ENCODE measurements around the gene PCNT. TPM values are rescaled to one million over a fixed set of nuclear protein-coding genes. Genes with fewer than 3 reads are reported as not detected.

The PCNT gene
- total and polyA plus RNA-seq, 2 of the 4 experiments (the other 2 are of a cell fraction), result 10.0 to 19.4 TPM

GRCh38 chr21:46411691-46412090, 87.7 kb downstream of the PCNT start:
- Histone ChIP-seq H2AK5ac (ENCODE audit: low read depth, low read length) (no peak overlapping the region), H3K56ac (ENCODE audit: extremely low read depth, insufficient read depth, low read length) (no peak overlapping the region), H3K4ac (ENCODE audit: low read depth, low read length) (no peak overlapping the region), H4K20me1 (ENCODE audit: insufficient read depth, low read length) (no peaks in the 10 kb centered on the region), H2BK5ac (ENCODE audit: low read depth, low read length, poor library complexity, severe bottlenecking) (no peak overlapping the region), H3K9ac (ENCODE audit: low read depth, low read length) (no peak overlapping the region), H3K79me1 (ENCODE audit: low read depth in 1 of 2, low read length in 2 of 2) (peaks cover 0 to 3% of the 10 kb centered on the region in 2 experiments; a peak in 2 of 4 replicates), H3K36me3 (ENCODE audit: control insufficient read depth, insufficient read depth, low read length) (peaks cover 30% of the 10 kb centered on the region), H2BK20ac (ENCODE audit: low read depth, low read length) (no peak overlapping the region), H3K23ac (ENCODE audit: low read depth, low read length) (no peak overlapping the region), H2AK9ac (replicated peaks; ENCODE audit: low read depth, low read length, poor library complexity) (no peak overlapping the region), H2BK120ac (ENCODE audit: low read depth, low read length) (no peak overlapping the region), H2AFZ (replicated peaks; ENCODE audit: low read length, poor library complexity) (no peak overlapping the region), H3K18ac (ENCODE audit: low read depth, low read length) (no peak overlapping the region), H4K5ac (ENCODE audit: low read depth, low read length) (no peak overlapping the region), H3K9me3 (ENCODE audit: control insufficient read depth, insufficient read depth, low read length) (no peaks in the 10 kb centered on the region), H3K14ac (replicated peaks; ENCODE audit: low read depth, low read length) (no peak overlapping the region), H3K9me1 (ENCODE audit: insufficient read depth, low read length) (no peaks in the 10 kb centered on the region), H3K27me3 (ENCODE audit: control insufficient read depth, insufficient read depth, low read length) (no peaks in the 10 kb centered on the region), H3K27ac (ENCODE audit: insufficient read depth, low read length) (no peak overlapping the region), H3K4me2 (ENCODE audit: low read depth, low read length) (no peak overlapping the region), H3K4me3 (ENCODE audit: insufficient read depth, low read depth, low read length) (no peak overlapping the region), H3K4me1 (ENCODE audit: control insufficient read depth, insufficient read depth, low read length) (no peaks in the 10 kb centered on the region), H2BK15ac (ENCODE audit: low read depth, low read length) (no peak overlapping the region), H4K8ac (ENCODE audit: low read depth in 2 of 2, low read length in 2 of 2) (no peak overlapping the region), H4K91ac (ENCODE audit: insufficient read depth, low read depth, low read length) (no peak overlapping the region)
- dilution Hi-C loops (cut with HindIII; ENCODE audit: low sequenced_read_pairs, unreplicated experiment), result no loop called here
- no peak for DNase-seq
- 96% methylated on average over 6 of the region's 31 CpGs; no CpG with 5 or more reads in 1 of the 2 experiments for WGBS, 2 experiments (ENCODE audit: extremely low coverage in 2 of 2, insufficient read length in 1 of 2)
- intact Hi-C loops (cut with micrococcal nuclease), result no loop called here
- ChIA-PET POLR2A (ENCODE audit: unreplicated experiment) (no interaction called here), CTCF (interaction anchor here (1.0 kb wide), 1 partner anchor 23 kb away, joined by 3 read pairs; no protein-coding TSS in a partner anchor)
- TF ChIP-seq BHLHE40 (IDR thresholded peaks at IDR 0.05; ENCODE audit: low read depth, low read length), result no peak
- TF ChIP-seq RCOR1 (IDR thresholded peaks at IDR 0.05; ENCODE audit: insufficient replicate concordance, low read length), result no peak
- no peak for TF ChIP-seq SMC3 (IDR thresholded peaks at IDR 0.05; ENCODE audit: low read depth, low read length)
- TF ChIP-seq FOS (IDR thresholded peaks at IDR 0.05; ENCODE audit: low read depth, low read length), result no peak
- no peak for TF ChIP-seq USF2 (IDR thresholded peaks at IDR 0.05; ENCODE audit: low read depth, low read length)
- TF ChIP-seq RFX5 (IDR thresholded peaks at IDR 0.05; ENCODE audit: low read depth, low read length), result no peak
- TF ChIP-seq MXI1 (IDR thresholded peaks at IDR 0.05; ENCODE audit: borderline replicate concordance, low read depth, low read length), result no peak
- TF ChIP-seq, protein P1, sequence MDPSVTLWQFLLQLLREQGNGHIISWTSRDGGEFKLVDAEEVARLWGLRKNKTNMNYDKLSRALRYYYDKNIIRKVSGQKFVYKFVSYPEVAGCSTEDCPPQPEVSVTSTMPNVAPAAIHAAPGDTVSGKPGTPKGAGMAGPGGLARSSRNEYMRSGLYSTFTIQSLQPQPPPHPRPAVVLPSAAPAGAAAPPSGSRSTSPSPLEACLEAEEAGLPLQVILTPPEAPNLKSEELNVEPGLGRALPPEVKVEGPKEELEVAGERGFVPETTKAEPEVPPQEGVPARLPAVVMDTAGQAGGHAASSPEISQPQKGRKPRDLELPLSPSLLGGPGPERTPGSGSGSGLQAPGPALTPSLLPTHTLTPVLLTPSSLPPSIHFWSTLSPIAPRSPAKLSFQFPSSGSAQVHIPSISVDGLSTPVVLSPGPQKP (IDR thresholded peaks at IDR 0.05; ENCODE audit: borderline replicate concordance, low read depth, low read length), result no peak
- no peak for TF ChIP-seq CHD1 (IDR thresholded peaks at IDR 0.05; ENCODE audit: low read depth, low read length)
- TF ChIP-seq, protein P2, sequence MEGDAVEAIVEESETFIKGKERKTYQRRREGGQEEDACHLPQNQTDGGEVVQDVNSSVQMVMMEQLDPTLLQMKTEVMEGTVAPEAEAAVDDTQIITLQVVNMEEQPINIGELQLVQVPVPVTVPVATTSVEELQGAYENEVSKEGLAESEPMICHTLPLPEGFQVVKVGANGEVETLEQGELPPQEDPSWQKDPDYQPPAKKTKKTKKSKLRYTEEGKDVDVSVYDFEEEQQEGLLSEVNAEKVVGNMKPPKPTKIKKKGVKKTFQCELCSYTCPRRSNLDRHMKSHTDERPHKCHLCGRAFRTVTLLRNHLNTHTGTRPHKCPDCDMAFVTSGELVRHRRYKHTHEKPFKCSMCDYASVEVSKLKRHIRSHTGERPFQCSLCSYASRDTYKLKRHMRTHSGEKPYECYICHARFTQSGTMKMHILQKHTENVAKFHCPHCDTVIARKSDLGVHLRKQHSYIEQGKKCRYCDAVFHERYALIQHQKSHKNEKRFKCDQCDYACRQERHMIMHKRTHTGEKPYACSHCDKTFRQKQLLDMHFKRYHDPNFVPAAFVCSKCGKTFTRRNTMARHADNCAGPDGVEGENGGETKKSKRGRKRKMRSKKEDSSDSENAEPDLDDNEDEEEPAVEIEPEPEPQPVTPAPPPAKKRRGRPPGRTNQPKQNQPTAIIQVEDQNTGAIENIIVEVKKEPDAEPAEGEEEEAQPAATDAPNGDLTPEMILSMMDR (conservative IDR thresholded peaks at IDR 0.05; ENCODE audit: low read depth, low read length), result no peak
- no peak for TF ChIP-seq POLR2A (IDR thresholded peaks at IDR 0.05; ENCODE audit: low read depth, low read length)
- no peak for TF ChIP-seq MAZ (IDR thresholded peaks at IDR 0.05; ENCODE audit: borderline replicate concordance, low read depth, low read length)
- TF ChIP-seq NFE2L2 (IDR thresholded peaks at IDR 0.05; ENCODE audit: low read depth, low read length), result no peak
- TF ChIP-seq MAFK (IDR thresholded peaks at IDR 0.05; ENCODE audit: low read depth, low read length), result no peak
- in situ Hi-C loops (cut with MboI; ENCODE audit: low sequenced_read_pairs), result no loop called here
- no peak for ATAC-seq (ENCODE audit: low read depth)
- BruUV-seq (replicated peaks), result no TSS peak
